Effector memory CD8-positive, alpha-beta T cell (primary cell): Measurements from ENCODE around the gene SASH1.

Experiments used
- ATAC-seq: fragments of 150-1000 bp; cut with Tn5 transposase; replicated peaks from 2 replicates; pipeline ENCODE4 v1.10.0; 2021; ENCODE audit warnings: mild to moderate bottlenecking, moderate library complexity
- DNase-seq, 3 experiments: peaks; one replicate each; pipeline ENCODE4 v3.0.0; 2021
- H3K27ac Mint-ChIP-seq, 2 donors: one replicate each; pipeline ENCODE4 v1.8.0; 2022; ENCODE audit warnings: mild to moderate bottlenecking in 2 of 2, mixed read lengths in 2 of 2, moderate library complexity in 2 of 2
- H3K27me3 Mint-ChIP-seq, 2 donors: one replicate each; pipeline ENCODE4 v1.8.0; 2022; ENCODE audit warnings: mixed read lengths in 2 of 2
- H3K36me3 Mint-ChIP-seq: one replicate; pipeline ENCODE4 v1.8.0; 2022; ENCODE audit warnings: mild to moderate bottlenecking, moderate library complexity, mixed read lengths; ENCODE audit not compliant: insufficient read depth
- H3K4me1 Mint-ChIP-seq, 2 donors: one replicate each; pipeline ENCODE4 v1.8.0; 2022; ENCODE audit warnings: low read depth in 2 of 2, mixed read lengths in 2 of 2
- H3K4me3 Mint-ChIP-seq, 2 donors: one replicate each; pipeline ENCODE4 v1.8.0; 2022; ENCODE audit warnings: mild to moderate bottlenecking in 2 of 2, mixed read lengths in 2 of 2, moderate library complexity in 2 of 2
- H3K9me3 Mint-ChIP-seq, 2 donors: one replicate each; pipeline ENCODE4 v1.8.0; 2022; ENCODE audit warnings: mixed read lengths in 2 of 2

SASH1 gene

DNA sequence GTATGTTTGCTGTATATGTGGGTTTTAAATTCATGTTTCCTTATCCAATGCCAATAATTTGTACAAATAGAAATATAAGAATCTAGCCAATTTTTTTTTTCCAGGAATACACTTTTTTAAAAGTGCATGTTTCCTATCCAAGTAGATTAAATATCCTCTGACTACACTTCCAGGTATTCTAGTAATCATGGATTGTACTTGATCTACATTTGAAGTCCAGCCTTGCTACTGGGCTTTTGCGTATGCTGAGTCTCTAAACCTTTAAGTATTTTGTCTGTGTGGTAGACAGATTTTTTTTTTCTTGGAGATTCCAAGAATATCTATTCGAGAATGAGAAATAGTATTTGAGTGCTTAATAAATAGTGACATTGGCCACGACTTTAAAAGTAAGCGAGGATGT lies 188.3 kb downstream of the SASH1 start:
- Mint-ChIP-seq H3K9me3 (no peaks in the 10 kb centered on the region), H3K4me1 (no peaks in the 10 kb centered on the region), H3K4me3 (no peak overlapping the region), H3K27ac (no peak overlapping the region), H3K27me3 (peaks cover 32 to 37% of the 10 kb centered on the region in 2 donors), H3K36me3 (no peaks in the 10 kb centered on the region)
- ATAC-seq (no peak), DNase-seq (no peak)

GRCh38 chr6:148532698-148533097 lies 190.1 kb downstream of the SASH1 start:
- Mint-ChIP-seq H3K36me3 (no peaks in the 10 kb centered on the region), H3K27ac (no peak overlapping the region), H3K27me3 (peaks cover 30 to 44% of the 10 kb centered on the region in 2 donors), H3K9me3 (no peaks in the 10 kb centered on the region), H3K4me1 (no peaks in the 10 kb centered on the region), H3K4me3 (no peak overlapping the region)
- DNase-seq = no peak
- no peak for ATAC-seq

DNA sequence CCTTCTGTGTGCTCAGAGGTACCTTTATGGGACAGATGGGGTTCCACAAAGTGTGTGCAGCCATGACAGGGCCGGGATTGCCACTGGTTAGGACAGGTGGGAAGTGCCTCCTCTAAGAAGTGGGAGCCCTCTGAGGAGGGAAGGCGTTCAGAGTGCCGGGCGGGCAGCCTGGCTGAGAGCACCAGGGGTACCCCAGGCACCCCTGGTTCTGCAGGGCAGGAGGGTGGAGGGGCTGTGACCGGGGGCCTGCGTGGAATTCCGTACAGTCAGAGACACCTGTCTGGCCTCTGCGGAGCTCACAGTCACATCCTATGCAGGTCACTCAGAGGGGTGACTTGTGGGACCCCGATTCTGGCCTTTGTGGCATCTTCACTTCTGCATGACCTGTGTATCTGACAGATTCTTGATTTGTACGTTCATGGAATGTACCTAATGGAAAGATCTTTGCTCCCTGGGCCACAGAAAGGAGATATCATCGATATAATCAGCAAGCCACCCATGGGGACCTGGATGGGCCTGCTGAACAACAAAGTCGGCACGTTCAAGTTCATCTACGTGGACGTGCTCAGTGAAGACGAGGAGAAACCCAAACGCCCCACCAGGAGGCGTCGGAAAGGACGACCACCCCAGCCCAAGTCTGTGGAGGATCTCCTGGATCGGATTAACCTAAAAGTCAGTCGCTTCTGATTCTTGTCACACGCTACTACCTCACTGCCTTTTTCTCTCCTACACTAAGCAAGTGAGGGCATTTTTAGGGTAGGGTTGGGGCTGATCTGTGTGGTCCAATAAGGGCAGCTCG lies 190.9 kb downstream of the SASH1 start:
- Mint-ChIP-seq H3K4me3 (no peak overlapping the region), H3K36me3 (no peaks in the 10 kb centered on the region), H3K27ac (no peak overlapping the region), H3K27me3 (peaks cover 29 to 52% of the 10 kb centered on the region in 2 donors), H3K9me3 (no peaks in the 10 kb centered on the region), H3K4me1 (peaks cover 0 to under 1% of the 10 kb centered on the region in 2 donors)
- ATAC-seq (no peak), DNase-seq (no peak)

- H3K27ac Mint-ChIP-seq = no peak overlapping the region
- no peaks in the 10 kb centered on the region for H3K9me3 Mint-ChIP-seq
Measured at GRCh38 chr6:148534871-148535270, 192.2 kb downstream of the SASH1 start.

GRCh38 chr6:148535381-148535780 lies 192.7 kb downstream of the SASH1 start:
- DNase-seq = no peak
- Mint-ChIP-seq H3K27ac (no peak overlapping the region), H3K4me1 (peaks cover 0 to 3% of the 10 kb centered on the region in 2 donors), H3K36me3 (no peaks in the 10 kb centered on the region), H3K4me3 (no peak overlapping the region), H3K27me3 (peaks cover 26 to 59% of the 10 kb centered on the region in 2 donors), H3K9me3 (no peaks in the 10 kb centered on the region)
- ATAC-seq = no peak

More at GRCh38 chr6:148534871-148535270, 192.2 kb downstream of the SASH1 start:
- Mint-ChIP-seq H3K4me1 (peaks cover 0 to 3% of the 10 kb centered on the region in 2 donors), H3K36me3 (no peaks in the 10 kb centered on the region), H3K4me3 (no peak overlapping the region), H3K27me3 (peaks cover 26 to 56% of the 10 kb centered on the region in 2 donors)
- ATAC-seq = no peak
- no peak for DNase-seq

DNA sequence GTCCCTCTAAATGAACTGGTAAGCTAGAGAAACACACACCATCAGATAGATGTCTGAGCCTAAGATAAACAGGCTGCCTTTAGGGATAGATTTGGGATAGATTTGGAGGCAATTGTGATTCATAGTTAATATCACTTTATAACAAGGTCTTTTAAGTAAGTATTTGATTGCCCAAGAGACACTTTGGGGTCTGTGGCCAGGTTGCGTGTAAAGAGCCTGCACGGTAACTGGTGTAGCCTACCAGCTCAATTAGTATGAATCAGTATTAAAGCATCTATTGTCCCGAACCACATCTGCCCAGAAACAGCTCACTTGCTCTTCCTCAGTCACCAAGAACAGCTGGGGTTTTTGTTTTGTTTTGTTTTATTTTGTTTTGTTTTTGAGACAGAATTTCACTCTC lies 193.3 kb downstream of the SASH1 start:
- Mint-ChIP-seq H3K9me3 (no peaks in the 10 kb centered on the region), H3K4me3 (no peak overlapping the region), H3K27me3 (peaks cover 26 to 65% of the 10 kb centered on the region in 2 donors), H3K27ac (no peak overlapping the region), H3K4me1 (peaks cover 0 to 3% of the 10 kb centered on the region in 2 donors), H3K36me3 (no peaks in the 10 kb centered on the region)
- DNase-seq = no peak
- no peak for ATAC-seq

GRCh38 chr6:148538261-148539190 lies 195.9 kb downstream of the SASH1 start:
- Mint-ChIP-seq H3K27me3 (peaks cover 19 to 46% of the 10 kb centered on the region in 2 donors), H3K27ac (no peak overlapping the region), H3K4me1 (peaks cover 0 to 3% of the 10 kb centered on the region in 2 donors), H3K4me3 (peak overlapping the region in 1 of 2 donors; percentile 33), H3K9me3 (no peaks in the 10 kb centered on the region), H3K36me3 (no peaks in the 10 kb centered on the region)
- no peak for DNase-seq
- no peak for ATAC-seq

GRCh38 chr6:148543540-148543939 lies 200.9 kb downstream of the SASH1 start:
- no peak overlapping the region for H3K4me3 Mint-ChIP-seq
- peaks cover 0 to 1% of the 10 kb centered on the region in 2 donors for H3K4me1 Mint-ChIP-seq
- ATAC-seq (no peak), DNase-seq (no peak)
- H3K27ac Mint-ChIP-seq = no peak overlapping the region
- no peaks in the 10 kb centered on the region for H3K36me3 Mint-ChIP-seq
- H3K9me3 Mint-ChIP-seq = no peaks in the 10 kb centered on the region
- H3K27me3 Mint-ChIP-seq = peaks cover 7 to 28% of the 10 kb centered on the region in 2 donors

DNA sequence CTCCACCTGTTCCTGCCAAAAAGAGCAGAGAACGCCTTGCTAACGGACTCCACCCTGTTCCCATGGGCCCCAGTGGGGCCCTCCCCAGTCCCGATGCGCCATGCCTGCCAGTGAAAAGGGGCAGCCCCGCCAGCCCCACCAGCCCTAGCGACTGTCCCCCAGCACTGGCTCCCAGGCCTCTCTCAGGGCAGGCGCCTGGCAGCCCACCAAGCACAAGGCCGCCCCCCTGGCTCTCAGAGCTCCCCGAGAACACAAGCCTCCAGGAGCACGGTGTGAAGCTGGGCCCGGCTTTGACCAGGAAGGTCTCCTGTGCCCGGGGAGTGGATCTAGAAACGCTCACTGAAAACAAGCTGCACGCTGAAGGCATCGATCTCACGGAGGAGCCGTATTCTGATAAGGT lies 201.8 kb downstream of the SASH1 start:
- no peak overlapping the region for H3K4me3 Mint-ChIP-seq
- peaks cover 4 to 24% of the 10 kb centered on the region in 2 donors for H3K27me3 Mint-ChIP-seq
- no peak for DNase-seq
- no peak for ATAC-seq
- no peaks in the 10 kb centered on the region for H3K4me1 Mint-ChIP-seq
- H3K27ac Mint-ChIP-seq = no peak overlapping the region
- H3K9me3 Mint-ChIP-seq = no peaks in the 10 kb centered on the region
- no peaks in the 10 kb centered on the region for H3K36me3 Mint-ChIP-seq

DNA sequence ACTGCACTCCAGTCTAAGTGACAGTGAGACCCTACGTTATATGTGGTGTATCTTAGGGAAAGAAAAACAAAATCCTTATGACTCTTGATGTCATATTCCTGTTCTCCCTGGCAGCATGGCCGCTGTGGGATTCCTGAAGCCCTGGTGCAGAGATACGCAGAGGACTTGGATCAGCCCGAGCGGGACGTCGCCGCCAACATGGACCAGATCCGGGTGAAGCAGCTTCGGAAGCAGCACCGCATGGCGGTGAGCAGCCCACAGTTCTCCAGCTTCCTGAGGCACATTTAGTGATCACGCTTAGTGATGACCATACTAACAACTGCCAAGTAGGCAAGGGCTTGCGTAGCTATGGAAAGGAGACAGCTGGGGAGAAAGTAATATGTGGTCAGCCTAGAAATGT lies 203.3 kb downstream of the SASH1 start:
- no peaks in the 10 kb centered on the region for H3K36me3 Mint-ChIP-seq
- ATAC-seq = no peak

DNA sequence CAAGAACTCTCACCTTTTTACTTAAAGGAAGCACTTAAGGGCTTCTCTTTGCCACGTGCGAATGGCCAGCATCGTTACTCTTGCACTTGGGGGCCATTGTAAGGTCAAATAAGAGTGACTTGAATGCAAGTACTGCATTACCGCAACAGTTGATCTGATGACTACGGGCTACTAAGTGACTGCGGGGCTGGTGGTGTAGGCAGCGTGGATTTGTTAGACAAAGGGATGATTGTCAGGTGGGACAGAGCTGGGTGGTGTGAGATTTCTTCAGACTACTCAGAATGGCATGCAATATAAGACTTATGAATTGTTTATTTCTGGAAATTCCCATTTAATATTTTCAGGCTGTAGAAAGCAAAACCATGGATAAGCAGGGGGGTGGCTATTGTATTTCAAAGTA lies 204.5 kb downstream of the SASH1 start:
- Mint-ChIP-seq H3K27me3 (peaks cover 10 to 22% of the 10 kb centered on the region in 2 donors), H3K9me3 (no peaks in the 10 kb centered on the region), H3K27ac (no peak overlapping the region), H3K4me3 (no peak overlapping the region), H3K4me1 (no peaks in the 10 kb centered on the region), H3K36me3 (no peaks in the 10 kb centered on the region)
- no peak for ATAC-seq
- DNase-seq = no peak

More for the DNA sequence above, 203.3 kb downstream of the SASH1 start:
- DNase-seq = no peak
- no peaks in the 10 kb centered on the region for H3K9me3 Mint-ChIP-seq
- no peak overlapping the region for H3K27ac Mint-ChIP-seq
- peaks cover 4 to 23% of the 10 kb centered on the region in 2 donors for H3K27me3 Mint-ChIP-seq
- no peaks in the 10 kb centered on the region for H3K4me1 Mint-ChIP-seq
- H3K4me3 Mint-ChIP-seq = no peak overlapping the region

- Mint-ChIP-seq H3K4me1 (no peaks in the 10 kb centered on the region), H3K27me3 (peaks cover 21 to 28% of the 10 kb centered on the region in 2 donors), H3K27ac (no peak overlapping the region), H3K36me3 (no peaks in the 10 kb centered on the region), H3K9me3 (no peaks in the 10 kb centered on the region), H3K4me3 (no peak overlapping the region)
- DNase-seq (no peak), ATAC-seq (no peak)
Measured at GRCh38 chr6:148548065-148548748, 205.6 kb downstream of the SASH1 start.

DNA sequence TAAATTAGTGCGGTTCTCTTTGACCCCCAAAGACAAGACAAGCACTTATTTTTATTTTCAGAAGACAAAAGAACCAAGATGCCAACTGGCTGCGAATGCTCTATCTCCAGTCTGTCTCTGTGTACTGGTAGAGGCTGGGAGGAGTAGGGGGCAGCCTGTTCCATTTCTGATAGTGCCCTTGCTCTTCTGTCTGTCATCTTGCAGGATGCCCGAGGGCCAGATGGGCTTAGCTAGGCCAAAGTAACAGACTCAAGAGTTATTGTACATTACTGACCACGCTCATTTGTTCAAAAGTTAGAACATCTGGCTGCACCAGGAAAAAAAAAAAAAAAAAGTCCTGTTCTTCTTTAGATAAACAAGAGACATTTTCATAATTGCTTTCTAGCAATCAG lies 206.1 kb downstream of the SASH1 start:
- H3K27me3 Mint-ChIP-seq = peaks cover 26 to 34% of the 10 kb centered on the region in 2 donors
- H3K9me3 Mint-ChIP-seq = no peaks in the 10 kb centered on the region
- no peaks in the 10 kb centered on the region for H3K4me1 Mint-ChIP-seq
- H3K36me3 Mint-ChIP-seq = no peaks in the 10 kb centered on the region
- no peak overlapping the region for H3K4me3 Mint-ChIP-seq
- no peak overlapping the region for H3K27ac Mint-ChIP-seq
- DNase-seq (no peak), ATAC-seq (no peak)
